ENCODE results near the gene TOP2B.

- no peak for TF ChIP-seq CTCF (IDR thresholded peaks at IDR 0.05; ENCODE audit: low read depth, low read length)
- TF ChIP-seq EZH2phosphoT487 (IDR thresholded peaks at IDR 0.05; ENCODE audit: low read depth), result no peak
Observed at GRCh38 chr3:25689226-25689625, 24.5 kb upstream of the TOP2B start.
